Keratinocyte (primary cell): ENCODE measurements around the gene CDCA4. TPM values are rescaled to one million over a fixed set of nuclear protein-coding genes. Genes with fewer than 3 reads are reported as not detected.

Source experiments
- DNase-seq: peaks from one replicate; pipeline ENCODE4 v3.0.0-alpha.2; 2011; ENCODE audit warnings: low read depth, missing footprints, low spot score
- FAIRE-seq: peaks from 2 replicates; lab custom pipeline; 2011; peaks lifted over from hg19 to GRCh38; lab: Jason Lieb, UNC
- H2AFZ ChIP-seq: 2 replicates; pipeline ENCODE4 v1.6.0; 2012; ENCODE audit warnings: low read length, control low read depth, inconsistent platforms; ENCODE audit not compliant: control insufficient read depth
- H3K27ac ChIP-seq: 2 replicates; pipeline ENCODE4 v1.5.1; 2011; ENCODE audit warnings: low read length; ENCODE audit not compliant: control insufficient read depth, insufficient read depth
- H3K27me3 ChIP-seq: 3 replicates; pipeline ENCODE4 v1.6.0; 2011; ENCODE audit warnings: low read length; ENCODE audit not compliant: control insufficient read depth, insufficient read depth; ENCODE audit errors: extremely low read depth
- H3K36me3 ChIP-seq, 2 experiments: 2 replicates in 1 of 2; 3 replicates in 1 of 2; pipeline ENCODE4 v1.5.1; 2011; ENCODE audit warnings: low read length in 2 of 2, mild to moderate bottlenecking in 1 of 2; ENCODE audit not compliant: control insufficient read depth in 2 of 2, insufficient read depth in 2 of 2; ENCODE audit errors: extremely low read depth in 1 of 2
- H3K4me1 ChIP-seq: 3 replicates; pipeline ENCODE4 v1.5.1; 2011; ENCODE audit warnings: low read length; ENCODE audit not compliant: control insufficient read depth, insufficient read depth; ENCODE audit errors: extremely low read depth
- H3K4me2 ChIP-seq: 3 replicates; pipeline ENCODE4 v1.6.0; 2011; ENCODE audit warnings: low read depth, low read length; ENCODE audit not compliant: control insufficient read depth, insufficient read depth; ENCODE audit errors: extremely low read depth
- H3K4me3 ChIP-seq, 3 experiments: fragments of 200-600 bp in 1 of 3; sonication (generic) in 1 of 3; 2 replicates in 2 of 3; 3 replicates in 1 of 3; pipeline ENCODE4 v1.5.1; 2011 to 2016; ENCODE audit warnings: low read length in 3 of 3, mild to moderate bottlenecking in 3 of 3, control low read depth in 2 of 3, inconsistent platforms in 1 of 3, low read depth in 1 of 3, mixed read lengths in 1 of 3, mixed run types in 1 of 3, moderate library complexity in 1 of 3; ENCODE audit not compliant: control insufficient read depth in 2 of 3, insufficient read depth in 2 of 3; ENCODE audit errors: extremely low read depth in 1 of 3
- H3K79me2 ChIP-seq: 2 replicates; pipeline ENCODE4 v1.6.0; 2012; ENCODE audit warnings: low read length; ENCODE audit not compliant: control insufficient read depth, insufficient read depth
- H3K9ac ChIP-seq: 3 replicates; pipeline ENCODE4 v1.6.0; 2011; ENCODE audit warnings: low read length; ENCODE audit not compliant: control insufficient read depth, insufficient read depth; ENCODE audit errors: extremely low read depth
- H3K9me1 ChIP-seq: 3 replicates; pipeline ENCODE4 v1.6.0; 2011; ENCODE audit warnings: low read length; ENCODE audit not compliant: control insufficient read depth, insufficient read depth; ENCODE audit errors: extremely low read depth
- H3K9me3 ChIP-seq: 2 replicates; pipeline ENCODE4 v1.5.1; 2012; ENCODE audit warnings: low read depth, low read length; ENCODE audit not compliant: control insufficient read depth
- H4K20me1 ChIP-seq: 3 replicates; pipeline ENCODE4 v1.6.0; 2011; ENCODE audit warnings: low read length; ENCODE audit not compliant: control insufficient read depth, insufficient read depth; ENCODE audit errors: extremely low read depth
- CTCF ChIP-seq, 3 experiments: IDR thresholded peaks in 1 of 3; conservative IDR thresholded peaks in 1 of 3; optimal IDR thresholded peaks in 1 of 3; 2 replicates in 2 of 3; 3 replicates in 1 of 3; pipeline versions ENCODE3 to v1.5.1; 2011; ENCODE audit warnings: low read length in 3 of 3, mild to moderate bottlenecking in 3 of 3, moderate library complexity in 2 of 3, control low read depth in 1 of 3, inconsistent platforms in 1 of 3; ENCODE audit not compliant: insufficient read depth in 2 of 3; ENCODE audit errors: extremely low read depth in 1 of 3
- EZH2 ChIP-seq: IDR thresholded peaks from one replicate; pipeline ENCODE4 v1.6.1; 2012; ENCODE audit warnings: inconsistent platforms, mild to moderate bottlenecking, low read length, moderate library complexity
- dilution Hi-C: fragments of 300-500 bp; cut with MboI; formaldehyde crosslinking; loops from one replicate; pipeline ENCODE4 v1.7.0; 2020; ENCODE audit warnings: low sequenced_read_pairs; ENCODE audit not compliant: extremely low pct_ligation_motif_present
- polyA plus RNA-seq, 5 experiments: library from polyadenylated mRNA; depleted of rRNA in 3 of 5; stranded (reverse) in 3 of 5; stranded (forward) in 1 of 5; unstranded in 1 of 5; fragments of >200 nt; gene quantifications; 1 replicate in 1 of 5; 2 replicates in 3 of 5; 3 replicates in 1 of 5; pipeline versions ENCODE4 v1.2.1 to v1.2.3, GENCODE V29; 2011 to 2012; ENCODE audit warnings: missing spikeins in 2 of 5, low read depth in 1 of 5, low replicate concordance in 1 of 5

Gene CDCA4
- polyA plus RNA-seq, 1 donor (not counting 4 experiments of a cell fraction or from before 2014, with no cell fraction given): 35.7 TPM

- H4K20me1 ChIP-seq: peaks cover 22% of the 10 kb centered on the region
- H3K36me3 ChIP-seq: peaks cover 14 to 18% of the 10 kb centered on the region in 2 experiments
- peaks cover 4% of the 10 kb centered on the region for H3K9me1 ChIP-seq
- H3K9me3 ChIP-seq: no peaks in the 10 kb centered on the region
- H3K9ac ChIP-seq: no peak overlapping the region
- dilution Hi-C loops: no loop called here
- no peak overlapping the region for H3K4me2 ChIP-seq
- no peak for FAIRE-seq
- H3K4me1 ChIP-seq: peaks cover 37% of the 10 kb centered on the region
- H3K79me2 ChIP-seq: peaks cover 88% of the 10 kb centered on the region
- H3K4me3 ChIP-seq: no peak overlapping the region
- no peak for TF ChIP-seq EZH2
- no peak for TF ChIP-seq CTCF (optimal IDR thresholded peaks at IDR 0.05 in 1 of 3, IDR thresholded peaks at IDR 0.05 in 1 of 3, conservative IDR thresholded peaks at IDR 0.05 in 1 of 3; ENCODE audit: extremely low read depth in 1 of 3, insufficient read depth in 2 of 3, low read length in 3 of 3)
- no peaks in the 10 kb centered on the region for H3K27me3 ChIP-seq
- H2AFZ ChIP-seq: no peak overlapping the region
- no peak for DNase-seq
- no peak overlapping the region for H3K27ac ChIP-seq
Measured at GRCh38 chr14:104964546-104964945, 56.3 kb downstream of the CDCA4 start.

Other genes with a start within 250 kb of the CDCA4 start
- 82.3 to 102 TPM (median 95.5 TPM) in 3 replicates for gene AKT1, start 225.3 kb downstream of the CDCA4 start, polyA plus RNA-seq
- 0.50 to 0.73 TPM (median 0.73 TPM) in 3 replicates for gene ZBTB42, start 220.0 kb downstream of the CDCA4 start, polyA plus RNA-seq
- gene CEP170B, start 155.8 kb downstream of the CDCA4 start, polyA plus RNA-seq: 8.7 to 15.6 TPM (median 14.9 TPM) in 3 replicates
- gene PLD4, start 96.2 kb downstream of the CDCA4 start, polyA plus RNA-seq: 0.01 TPM in 1 of 3 replicates, not detected in the others
- gene AHNAK2, start 42.7 kb downstream of the CDCA4 start, polyA plus RNA-seq: 142 to 198 TPM (median 164 TPM) in 3 replicates
- gene CLBA1, start 35.3 kb downstream of the CDCA4 start, polyA plus RNA-seq: 8.6 to 11.7 TPM (median 9.1 TPM) in 3 replicates
- gene GPR132, start 44.3 kb upstream of the CDCA4 start, polyA plus RNA-seq: not detected in 3 replicates
- gene JAG2, start 147.7 kb upstream of the CDCA4 start, polyA plus RNA-seq: 28.3 to 38.2 TPM (median 36.5 TPM) in 3 replicates
- 15.6 to 28.8 TPM (median 16.1 TPM) in 3 replicates for gene NUDT14, start 160.2 kb upstream of the CDCA4 start, polyA plus RNA-seq
- gene BTBD6, start 227.4 kb upstream of the CDCA4 start, polyA plus RNA-seq: 22.2 to 31.9 TPM (median 28.3 TPM) in 3 replicates